Measurements from ENCODE around the gene KIRREL3.

Gene KIRREL3

DNA sequence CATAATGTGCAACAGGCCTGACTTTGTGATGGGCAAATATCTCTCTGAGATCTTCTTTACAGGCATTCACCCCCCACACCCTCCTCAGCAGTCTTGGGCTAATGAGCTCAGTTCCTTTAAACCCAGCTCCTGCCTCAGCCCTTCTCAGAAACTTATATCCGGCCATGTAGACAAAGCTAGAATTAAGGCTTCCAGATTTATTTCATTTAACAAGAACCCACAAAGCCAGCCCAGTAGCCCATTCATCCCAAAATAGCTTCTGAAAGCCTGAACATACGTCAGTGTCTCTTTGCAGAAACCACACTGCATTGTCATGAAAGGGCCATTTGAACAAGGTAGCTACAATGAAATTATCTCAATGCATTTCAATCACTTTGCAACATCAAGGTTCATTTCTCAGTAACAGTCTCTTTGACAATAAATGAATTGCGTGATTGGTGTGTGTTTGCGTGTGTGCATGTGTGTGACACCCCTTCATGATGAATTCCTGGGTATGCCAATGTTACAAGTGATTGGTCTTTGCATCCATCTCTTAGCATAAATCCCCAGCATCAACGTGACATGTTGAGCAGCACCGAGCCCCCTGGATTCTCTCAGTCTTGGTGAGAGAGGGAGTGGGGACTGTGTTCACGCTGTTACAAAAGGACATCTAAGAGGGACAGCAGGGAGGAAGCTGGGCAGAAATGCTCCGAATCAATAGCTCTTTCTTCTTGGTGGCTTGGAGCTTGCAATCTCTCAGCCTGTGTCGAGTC lies 299.6 kb downstream of the KIRREL3 start:
- no peak for DNase-seq

- DNase-seq: no peak
Observed at GRCh38 chr11:126698576-126698975, 302.0 kb downstream of the KIRREL3 start.

GRCh38 chr11:126697936-126698335 lies 302.6 kb downstream of the KIRREL3 start:
- no peak for DNase-seq

GRCh38 chr11:126696982-126697381 lies 303.6 kb downstream of the KIRREL3 start:
- DNase-seq: no peak

GRCh38 chr11:126695293-126695692 lies 305.3 kb downstream of the KIRREL3 start:
- DNase-seq: peak; percentile 8

GRCh38 chr11:126694065-126694625 lies 306.4 kb downstream of the KIRREL3 start:
- DNase-seq: no peak

- no peak for DNase-seq
Observed at GRCh38 chr11:126687477-126687876, 313.1 kb downstream of the KIRREL3 start.

DNA sequence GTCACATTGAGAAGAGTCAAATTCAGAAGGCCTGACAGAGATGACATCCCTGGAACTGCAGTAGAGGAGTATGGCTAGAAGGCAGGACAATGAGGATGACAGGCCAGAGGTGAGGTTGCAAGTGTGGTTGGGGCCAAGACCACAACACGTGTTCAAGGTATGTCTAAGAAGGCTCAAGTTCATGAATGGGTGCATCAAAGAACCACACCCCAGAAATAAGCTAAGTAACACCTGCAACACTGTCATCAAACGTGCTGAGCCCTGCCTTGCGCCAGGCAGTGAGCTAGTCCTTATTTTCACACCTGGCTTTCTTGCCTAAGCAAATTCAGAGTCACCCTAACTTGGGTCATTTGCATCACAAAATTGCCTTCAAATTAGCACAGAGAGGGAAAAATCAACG lies 313.6 kb downstream of the KIRREL3 start:
- no peak for DNase-seq

DNA sequence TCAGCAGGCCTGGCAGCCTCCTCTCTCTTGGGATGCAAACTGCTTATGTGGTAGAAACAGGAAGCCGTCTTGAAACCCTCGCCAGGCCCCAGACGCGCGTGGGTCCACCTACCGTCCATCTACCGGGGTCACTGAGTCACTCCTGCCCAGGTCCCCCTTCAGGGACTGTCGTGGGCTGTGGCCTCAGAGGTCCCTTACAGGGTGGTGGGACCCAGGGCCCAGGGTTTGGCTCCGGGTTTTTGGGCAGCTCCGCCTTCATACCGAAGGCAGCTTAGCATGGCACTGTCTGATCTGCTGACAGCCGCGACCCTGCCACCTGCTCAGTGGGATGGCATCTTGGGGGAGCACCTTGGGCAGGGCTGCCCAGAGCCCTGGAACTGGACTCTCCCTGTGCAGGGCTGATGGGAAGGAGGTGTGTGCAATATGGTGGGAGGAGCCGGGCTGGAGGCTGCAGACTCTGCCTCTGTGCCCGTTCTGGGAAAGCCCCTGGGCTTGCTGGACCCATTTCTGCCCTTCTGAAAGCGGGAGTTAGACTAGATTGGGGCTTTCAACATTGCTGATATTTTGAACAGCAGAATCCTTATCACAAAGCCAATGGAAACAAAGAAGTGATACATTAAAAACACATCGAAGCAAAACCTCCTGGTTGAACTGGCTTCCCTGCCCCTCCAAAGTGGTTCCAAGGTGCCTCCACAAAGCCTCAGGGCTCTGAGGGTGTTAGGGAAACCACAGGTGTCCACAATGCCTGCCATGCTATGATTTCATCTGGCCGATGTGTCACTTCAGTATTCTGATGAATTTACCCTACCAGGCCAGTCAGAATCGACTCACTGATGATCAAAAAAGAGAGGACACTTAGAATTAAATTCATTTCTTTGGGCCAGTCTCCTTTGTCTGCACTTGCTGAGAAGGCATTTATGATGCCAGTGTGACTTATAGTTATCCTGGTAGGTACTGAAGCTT lies 316.5 kb downstream of the KIRREL3 start:
- no peak for DNase-seq

- DNase-seq: no peak
Observed at GRCh38 chr11:126682590-126682989, 318.0 kb downstream of the KIRREL3 start.

DNA sequence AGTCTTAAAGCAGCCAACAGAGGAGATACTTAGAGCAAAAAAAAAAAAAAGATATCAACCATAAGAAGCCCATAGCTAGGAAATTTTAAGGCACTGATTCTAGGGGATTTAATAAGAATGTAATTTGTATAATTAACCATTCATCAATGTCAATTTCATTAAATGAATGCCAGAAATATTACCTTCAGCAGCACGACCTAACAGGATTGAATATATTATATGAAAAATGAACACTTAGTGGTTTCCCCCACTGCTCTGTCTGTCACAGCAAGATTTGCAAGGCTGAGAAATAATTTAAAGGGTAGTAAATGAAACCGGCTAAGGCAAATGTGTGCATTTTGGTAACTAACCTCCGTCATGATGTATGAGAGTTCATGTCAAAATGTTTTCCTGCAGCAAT lies 319.9 kb downstream of the KIRREL3 start:
- no peak for DNase-seq

- DNase-seq: no peak
Observed at GRCh38 chr11:126680131-126680530, 320.4 kb downstream of the KIRREL3 start.

DNA sequence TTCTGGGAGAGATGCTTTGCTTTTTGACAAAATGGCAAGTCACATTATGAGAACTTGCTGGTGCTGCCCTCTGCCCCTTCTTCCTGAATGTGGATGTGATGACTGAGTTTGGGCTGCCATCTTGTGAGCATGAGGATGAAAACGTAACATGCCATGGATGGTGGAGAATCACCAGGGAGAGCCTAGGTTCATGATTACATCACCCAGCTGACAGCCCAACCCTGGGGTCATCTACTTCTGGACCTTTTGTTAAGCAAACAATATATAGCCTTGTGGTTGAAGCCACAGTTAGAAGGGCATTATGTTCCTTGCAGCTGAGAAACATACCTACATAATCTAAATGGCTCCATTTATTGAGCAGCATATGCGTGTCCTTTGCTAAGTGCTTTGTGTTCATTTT lies 321.5 kb downstream of the KIRREL3 start:
- no peak for DNase-seq

- no peak for DNase-seq
Observed at GRCh38 chr11:126676536-126676935, 324.0 kb downstream of the KIRREL3 start.

DNA sequence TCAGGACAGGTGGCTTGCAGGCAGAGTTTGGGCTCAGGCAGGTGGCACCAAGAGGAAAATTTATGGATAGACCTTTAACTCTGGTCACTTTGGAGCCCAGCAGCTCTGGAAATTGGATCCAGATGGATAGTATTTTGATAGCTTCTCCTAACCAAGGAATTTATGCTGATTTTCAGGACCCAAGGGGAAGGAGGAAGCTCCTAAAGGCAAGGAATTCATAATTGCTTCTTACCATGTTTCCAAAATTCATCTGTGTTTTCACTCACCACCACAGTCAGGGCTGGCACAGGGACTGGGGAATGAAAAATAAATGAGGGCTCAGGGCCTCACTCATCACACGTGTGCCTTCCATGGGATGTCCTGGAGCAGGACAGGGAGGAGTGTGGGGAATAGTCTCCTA lies 327.3 kb downstream of the KIRREL3 start:
- DNase-seq: no peak

DNA sequence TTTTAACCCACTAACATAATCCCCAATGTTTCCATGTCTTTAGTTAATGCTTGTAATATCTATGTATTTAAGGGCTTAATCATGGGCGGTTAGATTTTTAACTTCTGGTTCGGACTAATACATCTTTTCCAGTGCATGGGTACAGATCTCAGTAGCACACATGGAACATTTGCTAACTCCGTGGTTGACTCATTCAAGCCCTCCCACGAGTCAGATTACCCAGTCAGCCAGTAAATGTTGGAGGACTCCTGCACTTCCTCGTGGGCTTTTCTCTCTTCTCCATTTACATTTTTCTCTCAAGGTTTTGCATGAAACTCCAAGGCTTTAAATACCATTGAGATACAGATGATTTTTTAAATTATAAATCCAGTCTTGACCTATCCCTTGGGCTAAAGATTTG lies 331.2 kb downstream of the KIRREL3 start:
- peak; percentile 35 for DNase-seq

GRCh38 chr11:126664643-126665042 lies 335.9 kb downstream of the KIRREL3 start:
- DNase-seq: no peak

GRCh38 chr11:126663749-126664592 lies 336.6 kb downstream of the KIRREL3 start:
- DNase-seq: no peak

DNA sequence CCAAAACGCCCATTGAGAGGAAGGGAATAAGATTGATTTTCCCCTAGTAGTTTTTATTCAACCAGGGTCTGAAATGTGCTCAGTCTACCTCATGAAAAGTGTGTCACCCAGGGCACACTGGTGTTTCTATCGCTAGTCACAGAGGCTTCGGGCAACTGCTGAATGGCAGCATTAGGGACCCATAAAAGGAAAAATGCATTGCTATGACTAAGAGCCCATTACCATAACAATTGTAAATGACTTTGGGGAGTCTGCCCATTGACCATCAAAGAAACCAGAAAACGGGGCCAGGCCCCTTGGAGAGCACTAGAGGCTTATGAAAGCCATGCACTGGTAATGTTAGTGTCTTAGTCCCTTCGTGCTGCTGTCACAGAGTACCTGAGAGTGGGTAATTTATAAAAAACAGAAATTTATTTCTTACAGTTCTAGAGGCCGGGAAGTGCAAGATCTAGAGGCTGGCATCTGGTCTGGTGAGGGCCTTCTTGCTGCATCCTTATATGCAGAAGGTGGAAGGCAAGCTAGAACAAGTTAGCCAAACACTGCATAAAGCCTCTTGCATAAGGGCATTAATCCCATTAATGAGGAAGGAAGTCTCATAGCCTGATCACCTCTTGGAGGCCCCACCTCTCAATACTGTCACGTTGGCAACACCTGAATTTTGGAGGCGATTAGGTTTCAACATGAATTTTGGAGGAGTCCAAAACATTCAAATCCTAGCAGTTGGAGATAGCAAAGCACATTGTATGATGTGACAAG lies 338.4 kb downstream of the KIRREL3 start:
- DNase-seq: no peak

GRCh38 chr11:126660761-126661425 lies 339.7 kb downstream of the KIRREL3 start:
- DNase-seq: no peak

DNA sequence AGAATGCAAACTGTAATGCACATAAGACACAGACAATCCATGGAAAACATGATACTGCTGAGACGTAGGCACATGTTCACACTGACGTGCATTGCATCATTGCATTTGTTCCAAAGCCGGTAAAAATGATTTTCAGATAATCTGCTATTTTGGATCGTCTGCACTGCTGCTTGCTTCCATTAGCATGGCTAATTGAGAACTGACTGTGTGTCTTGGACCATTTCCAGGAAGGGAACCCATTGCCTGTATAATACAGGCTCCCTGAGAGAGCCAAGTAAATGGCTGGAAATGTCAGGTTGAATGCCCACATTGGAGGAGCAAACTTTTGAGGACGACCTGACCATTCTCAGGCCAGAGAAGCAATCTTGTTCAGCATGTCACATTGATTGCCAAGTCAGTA lies 340.2 kb downstream of the KIRREL3 start:
- DNase-seq: no peak
